Measurements from ENCODE around the gene DHRS1.

DNA sequence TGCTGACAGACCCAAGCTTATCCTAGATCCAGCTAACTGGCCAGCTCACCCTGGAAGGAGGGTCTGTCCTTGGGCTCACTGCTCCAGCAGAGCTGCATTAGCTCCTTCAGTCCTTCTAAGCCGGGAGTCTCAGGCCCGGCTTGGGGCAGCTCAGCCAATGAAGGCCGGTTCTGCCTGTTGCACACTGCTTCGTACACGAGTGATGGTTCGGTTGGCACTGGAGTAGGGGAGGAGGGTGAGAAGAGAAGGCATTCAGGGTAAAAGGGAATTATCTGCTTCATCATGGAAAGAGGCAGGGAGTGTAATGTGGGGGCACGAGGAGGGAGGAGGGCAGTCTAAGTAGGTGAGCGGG lies 38.2 kb upstream of the DHRS1 start:
- TF ChIP-seq, protein P1, sequence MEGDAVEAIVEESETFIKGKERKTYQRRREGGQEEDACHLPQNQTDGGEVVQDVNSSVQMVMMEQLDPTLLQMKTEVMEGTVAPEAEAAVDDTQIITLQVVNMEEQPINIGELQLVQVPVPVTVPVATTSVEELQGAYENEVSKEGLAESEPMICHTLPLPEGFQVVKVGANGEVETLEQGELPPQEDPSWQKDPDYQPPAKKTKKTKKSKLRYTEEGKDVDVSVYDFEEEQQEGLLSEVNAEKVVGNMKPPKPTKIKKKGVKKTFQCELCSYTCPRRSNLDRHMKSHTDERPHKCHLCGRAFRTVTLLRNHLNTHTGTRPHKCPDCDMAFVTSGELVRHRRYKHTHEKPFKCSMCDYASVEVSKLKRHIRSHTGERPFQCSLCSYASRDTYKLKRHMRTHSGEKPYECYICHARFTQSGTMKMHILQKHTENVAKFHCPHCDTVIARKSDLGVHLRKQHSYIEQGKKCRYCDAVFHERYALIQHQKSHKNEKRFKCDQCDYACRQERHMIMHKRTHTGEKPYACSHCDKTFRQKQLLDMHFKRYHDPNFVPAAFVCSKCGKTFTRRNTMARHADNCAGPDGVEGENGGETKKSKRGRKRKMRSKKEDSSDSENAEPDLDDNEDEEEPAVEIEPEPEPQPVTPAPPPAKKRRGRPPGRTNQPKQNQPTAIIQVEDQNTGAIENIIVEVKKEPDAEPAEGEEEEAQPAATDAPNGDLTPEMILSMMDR (IDR thresholded peaks at IDR 0.05; ENCODE audit: borderline replicate concordance, extremely low read depth, low read length, poor library complexity, severe bottlenecking), result no peak
- no peak for TF ChIP-seq EZH2 (IDR thresholded peaks at IDR 0.05; ENCODE audit: borderline replicate concordance, low read depth, low read length, severe bottlenecking)
